ENCODE results near the gene MYEF2. TPM values are rescaled to one million over a fixed set of nuclear protein-coding genes. Genes with fewer than 3 reads are reported as not detected.

Gene MYEF2
- total and polyA plus RNA-seq, 4 experiments from 2014 or later = 1.6 to 18.9 (median 10.4) TPM

Other genes starting within 250 kb of the MYEF2 start
- gene SLC24A5, start 57.3 kb downstream of the MYEF2 start, total RNA-seq = not detected
- gene SLC24A5, start 57.3 kb downstream of the MYEF2 start, polyA plus RNA-seq = not detected
- not detected for gene CTXN2, start 13.4 kb upstream of the MYEF2 start, total RNA-seq
- not detected for gene CTXN2, start 13.4 kb upstream of the MYEF2 start, polyA plus RNA-seq
- gene SLC12A1, start 28.0 kb upstream of the MYEF2 start, total RNA-seq = not detected
- not detected for gene SLC12A1, start 28.0 kb upstream of the MYEF2 start, polyA plus RNA-seq
- 100 to 1,000 TPM; 127 to 131 TPM for gene DUT, start 153.1 kb upstream of the MYEF2 start, total RNA-seq
- gene DUT, start 153.1 kb upstream of the MYEF2 start, polyA plus RNA-seq = 100 to 1,000 TPM; 144 to 178 TPM

All from CD4-positive, alpha-beta memory T cell (primary cell).